GM12872 (cell line): Measurements from ENCODE around the gene CDKN2AIP.

Experiments used
- TF ChIP-seq, protein P1 (sequence below): IDR thresholded peaks from 3 replicates; pipeline ENCODE4 v1.5.1; 2011; ENCODE audit warnings: low read depth, mild to moderate bottlenecking, low read length, moderate library complexity; ENCODE audit not compliant: insufficient read depth

CDKN2AIP gene

DNA sequence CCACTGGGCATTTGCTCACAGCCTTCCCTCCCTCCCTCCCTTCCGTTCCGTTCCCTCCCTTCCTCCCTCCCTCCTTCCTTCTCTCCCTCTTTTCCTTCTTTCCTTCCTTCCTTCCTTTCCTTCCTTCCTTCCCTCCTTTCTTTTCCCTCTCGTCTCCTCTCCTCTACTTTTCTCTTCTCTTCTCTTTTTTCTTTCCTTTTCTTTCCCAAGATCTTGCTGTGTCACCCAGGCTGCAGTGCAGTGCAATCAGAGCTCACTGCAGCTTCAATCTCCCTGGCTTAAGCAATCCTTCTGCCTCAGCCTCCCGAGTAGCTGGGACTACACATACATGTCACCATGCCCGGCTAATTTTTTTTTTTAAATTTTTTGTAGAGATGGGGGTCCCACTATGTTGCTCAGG, 33.7 kb downstream of the CDKN2AIP start:
- TF ChIP-seq, protein P1, sequence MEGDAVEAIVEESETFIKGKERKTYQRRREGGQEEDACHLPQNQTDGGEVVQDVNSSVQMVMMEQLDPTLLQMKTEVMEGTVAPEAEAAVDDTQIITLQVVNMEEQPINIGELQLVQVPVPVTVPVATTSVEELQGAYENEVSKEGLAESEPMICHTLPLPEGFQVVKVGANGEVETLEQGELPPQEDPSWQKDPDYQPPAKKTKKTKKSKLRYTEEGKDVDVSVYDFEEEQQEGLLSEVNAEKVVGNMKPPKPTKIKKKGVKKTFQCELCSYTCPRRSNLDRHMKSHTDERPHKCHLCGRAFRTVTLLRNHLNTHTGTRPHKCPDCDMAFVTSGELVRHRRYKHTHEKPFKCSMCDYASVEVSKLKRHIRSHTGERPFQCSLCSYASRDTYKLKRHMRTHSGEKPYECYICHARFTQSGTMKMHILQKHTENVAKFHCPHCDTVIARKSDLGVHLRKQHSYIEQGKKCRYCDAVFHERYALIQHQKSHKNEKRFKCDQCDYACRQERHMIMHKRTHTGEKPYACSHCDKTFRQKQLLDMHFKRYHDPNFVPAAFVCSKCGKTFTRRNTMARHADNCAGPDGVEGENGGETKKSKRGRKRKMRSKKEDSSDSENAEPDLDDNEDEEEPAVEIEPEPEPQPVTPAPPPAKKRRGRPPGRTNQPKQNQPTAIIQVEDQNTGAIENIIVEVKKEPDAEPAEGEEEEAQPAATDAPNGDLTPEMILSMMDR = no peak

DNA sequence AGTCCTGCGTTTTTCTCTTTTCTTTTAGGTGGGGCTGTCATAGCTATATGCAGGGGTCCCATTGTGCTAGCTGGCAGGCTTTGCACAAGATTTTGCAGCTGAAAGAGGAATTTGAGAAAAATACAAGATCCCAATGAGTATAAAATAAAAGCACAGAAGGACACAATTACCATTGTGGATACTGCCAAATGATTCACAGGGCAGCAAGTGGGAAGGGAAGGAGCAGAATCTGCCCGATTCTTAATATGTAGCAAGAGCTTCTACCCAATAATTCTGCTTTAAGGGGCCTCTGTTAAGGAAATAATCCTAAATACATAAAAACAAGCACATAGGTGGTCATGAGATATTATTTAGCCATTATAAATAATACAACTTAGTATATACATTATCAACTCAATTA, 34.5 kb downstream of the CDKN2AIP start:
- TF ChIP-seq, protein P1 = no peak

DNA sequence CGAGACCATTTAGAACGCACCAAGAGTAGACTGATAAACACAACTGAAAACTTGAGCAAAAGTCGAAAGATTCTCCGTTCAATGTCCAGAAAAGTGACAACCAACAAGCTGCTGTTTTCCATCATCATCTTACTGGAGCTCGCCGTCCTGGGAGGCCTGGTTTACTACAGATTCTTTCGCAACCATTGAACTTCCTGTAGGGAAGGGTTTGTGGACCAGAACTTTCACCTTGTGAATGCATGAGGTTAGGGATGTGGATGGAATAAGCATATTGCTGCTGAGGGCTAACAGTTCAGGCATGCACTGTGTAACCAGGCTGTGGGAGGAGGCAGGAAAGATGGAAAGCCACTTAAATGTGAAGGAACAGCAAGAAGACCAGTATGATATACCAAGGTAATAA, 39.6 kb downstream of the CDKN2AIP start:
- TF ChIP-seq, protein P1 = no peak

DNA sequence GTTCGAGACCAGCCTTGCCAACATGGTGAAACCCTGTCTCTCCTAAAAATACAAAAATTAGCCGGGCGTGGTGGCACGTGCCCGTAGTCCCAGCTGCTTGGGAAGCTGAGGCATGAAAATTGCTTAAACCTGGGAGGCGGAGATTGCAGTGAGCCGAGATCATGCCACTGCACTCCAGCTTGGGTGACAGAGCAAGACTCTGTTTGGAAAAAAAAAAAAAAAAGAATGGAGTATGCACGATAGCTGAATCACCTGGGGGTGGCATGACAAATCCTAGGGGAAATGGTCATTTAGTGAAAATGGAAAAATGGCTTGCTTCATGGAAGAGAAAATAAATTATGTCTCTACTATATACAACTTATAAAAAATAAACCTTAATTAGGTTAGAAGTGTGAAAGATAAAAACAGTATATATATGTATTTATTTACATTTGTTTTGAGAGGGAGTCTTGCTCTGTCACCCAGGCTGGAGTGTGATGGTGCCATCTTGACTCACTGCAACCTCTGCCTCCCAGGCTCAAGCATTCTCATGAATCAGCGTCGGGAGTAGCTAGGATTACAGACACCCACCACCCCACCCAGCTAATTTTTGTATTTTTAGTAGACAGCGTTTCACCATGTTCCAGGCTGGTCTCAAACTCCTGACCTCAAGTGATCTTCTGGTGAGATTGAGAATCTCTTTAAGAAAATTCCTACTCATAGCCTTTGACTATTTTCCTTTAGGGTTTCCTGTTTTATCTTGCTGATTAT, 41.1 kb downstream of the CDKN2AIP start:
- TF ChIP-seq, protein P1 = no peak

DNA sequence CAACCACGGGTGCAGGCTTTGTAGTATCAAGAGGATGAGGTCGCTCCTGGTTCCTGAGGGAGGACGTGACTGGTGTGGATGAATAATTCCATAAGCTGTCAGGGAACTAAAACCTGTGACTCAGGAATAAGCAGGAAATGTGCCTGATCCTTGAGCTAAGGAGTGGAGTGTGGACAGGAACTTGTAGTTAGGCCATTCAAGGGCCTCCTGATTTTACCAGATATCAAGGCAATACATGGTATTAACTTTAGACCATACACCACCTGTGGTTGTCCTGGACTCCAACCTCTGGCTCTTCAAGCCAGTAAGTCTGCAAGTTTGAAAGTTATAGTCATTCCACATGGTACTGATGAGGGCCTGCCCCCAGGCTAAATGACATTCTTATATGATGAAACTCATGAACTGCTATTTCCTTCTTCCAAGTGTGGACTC, 48.4 kb downstream of the CDKN2AIP start:
- TF ChIP-seq, protein P1 = no peak

DNA sequence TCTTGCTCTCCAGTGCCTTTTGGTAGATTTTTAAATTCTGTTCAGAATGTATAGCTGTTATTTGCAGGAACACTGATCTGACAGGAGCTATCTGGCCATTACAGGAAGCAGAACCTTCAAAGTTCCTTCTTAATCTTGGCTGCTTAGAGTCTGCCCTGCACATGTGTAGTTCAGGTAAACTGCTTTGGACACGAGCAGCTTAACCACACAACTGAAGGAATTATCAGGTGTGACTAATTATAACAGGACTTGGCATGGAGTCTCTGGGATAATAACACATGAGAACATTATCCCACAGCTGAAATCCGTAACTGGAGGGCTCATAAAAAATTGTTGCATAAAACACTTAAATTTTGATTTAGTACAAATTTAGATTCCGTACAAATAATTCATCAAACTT, 48.8 kb downstream of the CDKN2AIP start:
- TF ChIP-seq, protein P1 = no peak

DNA sequence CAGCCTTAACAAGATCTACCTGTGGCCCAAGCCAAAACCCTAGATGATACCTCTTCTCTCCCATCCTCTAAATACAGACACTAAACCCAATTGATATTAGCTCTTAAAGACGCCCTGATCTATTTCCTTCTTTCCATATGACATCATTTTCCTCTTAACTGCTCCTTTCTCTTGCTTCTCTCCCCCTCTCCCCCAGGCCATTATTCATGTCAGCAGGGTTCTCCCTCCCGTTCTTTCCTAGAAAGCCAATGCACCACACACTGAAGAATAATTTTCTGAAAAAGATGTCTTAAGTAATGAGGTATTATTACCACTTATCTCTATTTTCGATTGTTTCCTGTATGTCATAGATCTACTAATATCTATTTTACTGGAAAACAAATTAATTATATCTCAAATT, 50.7 kb downstream of the CDKN2AIP start:
- TF ChIP-seq, protein P1 = no peak
